Peyer's patch (tissue), 4 donors: ENCODE data around the gene POFUT1. TPM values are rescaled to one million over a fixed set of nuclear protein-coding genes. Genes with fewer than 3 reads are reported as not detected.

Experiments used
- DNase-seq, 3 donors: peaks; one replicate each; pipeline ENCODE4 v3.0.0-alpha.2; 2017 to 2019
- H3K27ac ChIP-seq, 4 donors: fragments of 200-600 bp; sonication (generic); one replicate each; pipeline ENCODE4 v1.5.1; 2016 to 2019
- H3K27me3 ChIP-seq, 2 donors: fragments of 200-600 bp; sonication (generic); one replicate each; pipeline ENCODE4 v1.5.1; 2019
- H3K36me3 ChIP-seq, 3 donors: fragments of 200-600 bp; sonication (generic); one replicate each; pipeline ENCODE4 v1.5.1; 2016 to 2019
- H3K4me1 ChIP-seq, 4 donors: fragments of 200-600 bp; sonication (generic); one replicate each; pipeline ENCODE4 v1.5.1; 2016 to 2019
- H3K4me3 ChIP-seq, 4 donors: fragments of 200-600 bp; sonication (generic); 1 replicate in 3 of 4; 2 replicates in 1 of 4; pipeline ENCODE4 v1.5.1; 2016 to 2019; ENCODE audit warnings: mild to moderate bottlenecking in 1 of 4
- H3K9me3 ChIP-seq, 4 donors: fragments of 200-600 bp; sonication (generic); one replicate each; pipeline ENCODE4 v1.5.1; 2016 to 2019; ENCODE audit warnings: mild to moderate bottlenecking in 1 of 4
- CTCF ChIP-seq, 6 experiments: fragments of 450-650 bp in 4 of 6; fragments of 200-600 bp in 2 of 6; sonication (generic) in 1 of 6; IDR thresholded peaks; one replicate each; pipeline ENCODE4 v1.5.1; 2017 to 2019; ENCODE audit warnings: antibody characterized with exemption in 6 of 6, mild to moderate bottlenecking in 3 of 6, moderate library complexity in 1 of 6
- POLR2A ChIP-seq, 2 donors: fragments of 450-650 bp; IDR thresholded peaks; one replicate each; pipeline ENCODE4 v1.5.1; 2017; ENCODE audit warnings: antibody characterized with exemption in 2 of 2, mild to moderate bottlenecking in 2 of 2, moderate library complexity in 2 of 2
- total RNA-seq, 4 donors: library from RNA; depleted of rRNA; stranded (reverse); fragments of >200 nt; gene quantifications; one replicate each; pipeline ENCODE4 v1.1.0, GENCODE V29; 2016

Gene POFUT1
- total RNA-seq, 4 donors from 2014 or later = 42.9 to 118 (median 55.7) TPM

- peaks cover 0 to 46% (median 4%) of the 10 kb centered on the region in 4 donors for H3K4me1 ChIP-seq
- H3K36me3 ChIP-seq = peaks cover 0 to 60% (median 0%) of the 10 kb centered on the region in 3 donors
Observed at GRCh38 chr20:32213870-32214269, 6.2 kb downstream of the POFUT1 start.

GRCh38 chr20:32215147-32215546 lies 7.5 kb downstream of the POFUT1 start:
- no peak overlapping the region for H3K4me3 ChIP-seq
- H3K27me3 ChIP-seq = no peaks in the 10 kb centered on the region
- peaks cover 0 to 59% (median 0%) of the 10 kb centered on the region in 3 donors for H3K36me3 ChIP-seq
- no peak for TF ChIP-seq POLR2A (IDR thresholded peaks at IDR 0.05)
- no peak for TF ChIP-seq CTCF (IDR thresholded peaks at IDR 0.05)
- H3K27ac ChIP-seq = peak overlapping the region in 1 of 4 donors; percentile 91
- H3K9me3 ChIP-seq = no peaks in the 10 kb centered on the region
- peaks cover 0 to 35% (median 4%) of the 10 kb centered on the region in 4 donors for H3K4me1 ChIP-seq
- no peak for DNase-seq

More at GRCh38 chr20:32213870-32214269, 6.2 kb downstream of the POFUT1 start:
- peak overlapping the region in 1 of 4 donors; percentile 91 for H3K27ac ChIP-seq
- TF ChIP-seq POLR2A (IDR thresholded peaks at IDR 0.05) (no peak), CTCF (IDR thresholded peaks at IDR 0.05) (no peak)
- H3K4me3 ChIP-seq = no peak overlapping the region
- DNase-seq = no peak
- no peaks in the 10 kb centered on the region for H3K9me3 ChIP-seq
- H3K27me3 ChIP-seq = no peaks in the 10 kb centered on the region

GRCh38 chr20:32215729-32216128 lies 8.0 kb downstream of the POFUT1 start:
- Histone ChIP-seq H3K27me3 (no peaks in the 10 kb centered on the region), H3K9me3 (no peaks in the 10 kb centered on the region), H3K36me3 (peaks cover 0 to 55% (median 0%) of the 10 kb centered on the region in 3 donors), H3K27ac (peak overlapping the region in 3 of 4 donors; percentile 67 to 91 (median 80)), H3K4me1 (peaks cover 0 to 31% (median 4%) of the 10 kb centered on the region in 4 donors), H3K4me3 (no peak overlapping the region)
- TF ChIP-seq CTCF (IDR thresholded peaks at IDR 0.05) (no peak), POLR2A (IDR thresholded peaks at IDR 0.05) (no peak)
- no peak for DNase-seq

GRCh38 chr20:32216179-32217142 lies 8.8 kb downstream of the POFUT1 start:
- TF ChIP-seq CTCF (IDR thresholded peaks at IDR 0.05) (peak in 3 of 6 experiments; percentile 29 to 32 (median 32)), POLR2A (IDR thresholded peaks at IDR 0.05) (peak; percentile 26 to 78)
- Histone ChIP-seq H3K9me3 (no peaks in the 10 kb centered on the region), H3K36me3 (peaks cover 0 to 56% (median 0%) of the 10 kb centered on the region in 3 donors), H3K4me1 (peaks cover 0 to 31% (median 4%) of the 10 kb centered on the region in 4 donors), H3K27ac (peak overlapping the region in 3 of 4 donors; percentile 67 to 91 (median 80)), H3K27me3 (no peaks in the 10 kb centered on the region), H3K4me3 (no peak overlapping the region)
- peak in 2 of 3 donors; percentile 74 to 86 for DNase-seq

- Histone ChIP-seq H3K4me1 (peaks cover 0 to 31% (median 4%) of the 10 kb centered on the region in 4 donors), H3K27ac (peak overlapping the region in 3 of 4 donors; percentile 58 to 91 (median 80)), H3K27me3 (no peaks in the 10 kb centered on the region), H3K4me3 (no peak overlapping the region), H3K9me3 (no peaks in the 10 kb centered on the region), H3K36me3 (peaks cover 0 to 58% (median 0%) of the 10 kb centered on the region in 3 donors)
- TF ChIP-seq CTCF (IDR thresholded peaks at IDR 0.05) = no peak
- TF ChIP-seq POLR2A (IDR thresholded peaks at IDR 0.05) = peak in 1 of 2 donors; percentile 53
- DNase-seq = no peak
Observed at GRCh38 chr20:32218156-32218900, 10.6 kb downstream of the POFUT1 start.
